ACHN (cell line): ENCODE results near the gene RFX1.

Experiments used
- DNase-seq: peaks from one replicate; pipeline ENCODE4 v3.0.0-alpha.2; 2015
- in situ Hi-C: cut with HindIII; loops from 2 replicates; pipeline ENCODE4 v1.10.0; 2017; ENCODE audit warnings: low sequenced_read_pairs, low pct_ligation_motif_present, low pct_unique_long_range_greater_than_20kb

Gene RFX1

GRCh38 chr19:13957051-13957450 is 49.1 kb downstream of the RFX1 start:
- no peak for DNase-seq
- in situ Hi-C loops = no loop called here

- in situ Hi-C loops = no loop called here
- no peak for DNase-seq
Observed at GRCh38 chr19:13956365-13956744, 49.8 kb downstream of the RFX1 start.

- no peak for DNase-seq
- in situ Hi-C loops = no loop called here
Observed at GRCh38 chr19:13955662-13956364, 50.3 kb downstream of the RFX1 start.

- in situ Hi-C loops = no loop called here
- no peak for DNase-seq
Observed at GRCh38 chr19:13954185-13954584, 51.9 kb downstream of the RFX1 start.

- in situ Hi-C loops = no loop called here
- peak; percentile 48 for DNase-seq
Observed at GRCh38 chr19:13952931-13953531, 53.1 kb downstream of the RFX1 start.

- in situ Hi-C loops = no loop called here
- peak; percentile 98 for DNase-seq
Observed at GRCh38 chr19:13952154-13952930, 53.8 kb downstream of the RFX1 start, which contains the start of gene DCAF15. DCAF15 (plus strand) TSS chr19:13952509; CDS start chr19:13952513, 4 bp downstream.

GRCh38 chr19:13951799-13952153 is 54.3 kb downstream of the RFX1 start:
- in situ Hi-C loops = no loop called here
- no peak for DNase-seq

- no peak for DNase-seq
- in situ Hi-C loops = no loop called here
Observed at GRCh38 chr19:13951043-13951442, 55.1 kb downstream of the RFX1 start.

- in situ Hi-C loops = no loop called here
- no peak for DNase-seq
Observed at GRCh38 chr19:13946414-13946813, 59.7 kb downstream of the RFX1 start.

- in situ Hi-C loops = no loop called here
- no peak for DNase-seq
Observed at GRCh38 chr19:13942023-13942684, 64.0 kb downstream of the RFX1 start.

GRCh38 chr19:13938301-13939064 is 67.6 kb downstream of the RFX1 start, which contains the start of gene PODNL1:
PODNL1 (minus strand) TSS chr19:13938417; CDS start chr19:13938181, 236 bp downstream.
- in situ Hi-C loops = no loop called here
- no peak for DNase-seq

GRCh38 chr19:13937479-13938300 is 68.4 kb downstream of the RFX1 start:
- DNase-seq = no peak
- in situ Hi-C loops = no loop called here

- DNase-seq = no peak
- in situ Hi-C loops = no loop called here
Observed at GRCh38 chr19:13935765-13936510, 70.2 kb downstream of the RFX1 start.

- in situ Hi-C loops = no loop called here
- DNase-seq = no peak
Observed at GRCh38 chr19:13934785-13935109, 71.4 kb downstream of the RFX1 start.

GRCh38 chr19:13932911-13933393 is 73.2 kb downstream of the RFX1 start:
- in situ Hi-C loops = no loop called here
- DNase-seq = no peak

GRCh38 chr19:13932149-13932637 is 73.9 kb downstream of the RFX1 start:
- in situ Hi-C loops = no loop called here
- DNase-seq = no peak
